Uterus (tissue), 2 donors: ENCODE results near the gene MIOS.

Source experiments
- POLR2A ChIP-seq, 2 donors: fragments of 450-650 bp; IDR thresholded peaks; one replicate each; pipeline ENCODE4 v1.6.1; 2016; ENCODE audit warnings: antibody characterized with exemption in 2 of 2, mild to moderate bottlenecking in 1 of 2, moderate library complexity in 1 of 2
- TF ChIP-seq, protein P1 (sequence below), 4 experiments: fragments of 200-600 bp in 2 of 4; fragments of 450-650 bp in 2 of 4; sonication (generic) in 2 of 4; IDR thresholded peaks; one replicate each; pipeline ENCODE4 v1.5.1; 2016 to 2019; ENCODE audit warnings: antibody characterized with exemption in 4 of 4, mild to moderate bottlenecking in 2 of 4, moderate library complexity in 1 of 4

DNA sequence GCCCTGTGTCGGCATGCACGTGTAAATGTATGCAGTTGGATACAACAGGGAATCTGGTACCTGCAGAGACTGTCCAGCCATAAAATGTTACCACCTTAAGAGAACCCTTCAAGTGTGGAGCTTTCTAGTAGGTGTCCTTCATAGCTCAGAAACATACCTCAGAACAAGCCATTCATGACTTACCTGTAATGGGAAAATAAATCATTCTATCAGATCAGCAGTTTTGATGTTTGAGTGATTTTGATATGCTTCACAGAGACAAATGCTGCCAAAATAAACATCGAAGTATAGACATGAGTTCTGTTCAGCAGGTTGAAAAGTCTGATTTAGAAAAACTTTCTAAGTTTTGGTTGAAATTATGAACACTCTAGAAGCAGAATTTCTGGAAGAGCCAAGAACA is 40.3 kb downstream of the MIOS start:
- TF ChIP-seq, protein P1, sequence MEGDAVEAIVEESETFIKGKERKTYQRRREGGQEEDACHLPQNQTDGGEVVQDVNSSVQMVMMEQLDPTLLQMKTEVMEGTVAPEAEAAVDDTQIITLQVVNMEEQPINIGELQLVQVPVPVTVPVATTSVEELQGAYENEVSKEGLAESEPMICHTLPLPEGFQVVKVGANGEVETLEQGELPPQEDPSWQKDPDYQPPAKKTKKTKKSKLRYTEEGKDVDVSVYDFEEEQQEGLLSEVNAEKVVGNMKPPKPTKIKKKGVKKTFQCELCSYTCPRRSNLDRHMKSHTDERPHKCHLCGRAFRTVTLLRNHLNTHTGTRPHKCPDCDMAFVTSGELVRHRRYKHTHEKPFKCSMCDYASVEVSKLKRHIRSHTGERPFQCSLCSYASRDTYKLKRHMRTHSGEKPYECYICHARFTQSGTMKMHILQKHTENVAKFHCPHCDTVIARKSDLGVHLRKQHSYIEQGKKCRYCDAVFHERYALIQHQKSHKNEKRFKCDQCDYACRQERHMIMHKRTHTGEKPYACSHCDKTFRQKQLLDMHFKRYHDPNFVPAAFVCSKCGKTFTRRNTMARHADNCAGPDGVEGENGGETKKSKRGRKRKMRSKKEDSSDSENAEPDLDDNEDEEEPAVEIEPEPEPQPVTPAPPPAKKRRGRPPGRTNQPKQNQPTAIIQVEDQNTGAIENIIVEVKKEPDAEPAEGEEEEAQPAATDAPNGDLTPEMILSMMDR (IDR thresholded peaks at IDR 0.05): no peak
- no peak for TF ChIP-seq POLR2A (IDR thresholded peaks at IDR 0.05)
